DOHH2 (cell line): Measurements from ENCODE around the gene ITCH.

Experiments used
- EZH2phosphoT487 ChIP-seq: fragments of 200-600 bp; sonication (generic); IDR thresholded peaks from 2 replicates; pipeline ENCODE4 v1.6.1; 2017; ENCODE audit warnings: borderline replicate concordance, mild to moderate bottlenecking, antibody characterized with exemption, low read length, moderate library complexity, mixed read lengths
- TF ChIP-seq, protein P1 (sequence below): fragments of 200-600 bp; sonication (generic); IDR thresholded peaks from one replicate; pipeline ENCODE4 v1.5.1; 2014; ENCODE audit warnings: antibody characterized with exemption, mild to moderate bottlenecking, low read depth, low read length; ENCODE audit not compliant: poor library complexity, severe bottlenecking

DNA sequence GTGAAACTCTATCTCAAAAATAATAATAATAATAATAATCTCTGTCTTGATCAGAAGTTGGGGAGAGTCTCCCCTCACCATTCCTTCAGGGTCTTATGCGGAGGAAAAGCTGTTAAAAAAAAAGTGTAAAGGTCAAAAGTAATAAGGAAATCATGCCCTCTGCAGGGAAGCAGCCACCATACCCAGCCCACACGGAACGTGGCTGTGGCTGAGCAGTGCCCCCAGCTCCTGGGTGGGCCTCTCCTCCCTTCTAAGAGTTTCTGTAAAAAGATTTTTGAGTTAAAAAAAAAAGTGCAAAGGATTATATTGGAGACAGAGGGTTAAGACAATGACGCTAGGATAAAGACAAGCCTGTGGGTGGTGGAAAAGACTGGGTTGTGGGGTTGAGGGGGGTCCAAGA is 29.3 kb upstream of the ITCH start:
- TF ChIP-seq, protein P1, sequence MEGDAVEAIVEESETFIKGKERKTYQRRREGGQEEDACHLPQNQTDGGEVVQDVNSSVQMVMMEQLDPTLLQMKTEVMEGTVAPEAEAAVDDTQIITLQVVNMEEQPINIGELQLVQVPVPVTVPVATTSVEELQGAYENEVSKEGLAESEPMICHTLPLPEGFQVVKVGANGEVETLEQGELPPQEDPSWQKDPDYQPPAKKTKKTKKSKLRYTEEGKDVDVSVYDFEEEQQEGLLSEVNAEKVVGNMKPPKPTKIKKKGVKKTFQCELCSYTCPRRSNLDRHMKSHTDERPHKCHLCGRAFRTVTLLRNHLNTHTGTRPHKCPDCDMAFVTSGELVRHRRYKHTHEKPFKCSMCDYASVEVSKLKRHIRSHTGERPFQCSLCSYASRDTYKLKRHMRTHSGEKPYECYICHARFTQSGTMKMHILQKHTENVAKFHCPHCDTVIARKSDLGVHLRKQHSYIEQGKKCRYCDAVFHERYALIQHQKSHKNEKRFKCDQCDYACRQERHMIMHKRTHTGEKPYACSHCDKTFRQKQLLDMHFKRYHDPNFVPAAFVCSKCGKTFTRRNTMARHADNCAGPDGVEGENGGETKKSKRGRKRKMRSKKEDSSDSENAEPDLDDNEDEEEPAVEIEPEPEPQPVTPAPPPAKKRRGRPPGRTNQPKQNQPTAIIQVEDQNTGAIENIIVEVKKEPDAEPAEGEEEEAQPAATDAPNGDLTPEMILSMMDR = no peak
- no peak for TF ChIP-seq EZH2phosphoT487
